Stimulated activated CD8-positive, alpha-beta memory T cell treated with anti-CD3 and anti-CD28 coated beads, Interleukin-15, amount 100 ng/mL, for 4 hours (primary cell): Measurements from ENCODE around the gene MFAP4.

Source experiments
- DNase-seq, 2 donors: peaks; one replicate each; pipeline ENCODE4 v3.0.0-alpha.2; 2020; ENCODE audit warnings: low read depth in 2 of 2

MFAP4 gene

GRCh38 chr17:19348081-19348650, 38.8 kb downstream of the MFAP4 start:
- no peak for DNase-seq

GRCh38 chr17:19347323-19348080, 39.5 kb downstream of the MFAP4 start:
- no peak for DNase-seq

GRCh38 chr17:19346351-19347255, 40.4 kb downstream of the MFAP4 start:
- no peak for DNase-seq

- no peak for DNase-seq
Measured at GRCh38 chr17:19345486-19346350, 41.3 kb downstream of the MFAP4 start.

- no peak for DNase-seq
Measured at GRCh38 chr17:19345067-19345460, 41.9 kb downstream of the MFAP4 start.

GRCh38 chr17:19344311-19345066, 42.5 kb downstream of the MFAP4 start:
- no peak for DNase-seq

GRCh38 chr17:19343671-19344151, 43.3 kb downstream of the MFAP4 start:
- DNase-seq = no peak

- DNase-seq = no peak
Measured at GRCh38 chr17:19343256-19343630, 43.7 kb downstream of the MFAP4 start.

- no peak for DNase-seq
Measured at GRCh38 chr17:19342611-19343255, 44.3 kb downstream of the MFAP4 start.

GRCh38 chr17:19341641-19342610, 45.1 kb downstream of the MFAP4 start:
- DNase-seq = no peak

- DNase-seq = no peak
Measured at GRCh38 chr17:19341211-19341631, 45.8 kb downstream of the MFAP4 start.

GRCh38 chr17:19339341-19339815, 47.6 kb downstream of the MFAP4 start:
- DNase-seq = no peak

- peak in 1 of 2 donors; percentile 31 for DNase-seq
Measured at GRCh38 chr17:19338031-19338990, 48.7 kb downstream of the MFAP4 start.

GRCh38 chr17:19337712-19338023, 49.3 kb downstream of the MFAP4 start:
- DNase-seq = no peak

GRCh38 chr17:19336938-19337711, 49.9 kb downstream of the MFAP4 start:
- DNase-seq = no peak

- no peak for DNase-seq
Measured at GRCh38 chr17:19335951-19336631, 50.9 kb downstream of the MFAP4 start.
